Esophagus muscularis mucosa (tissue), 4 donors: ENCODE data around the gene MRPL54. TPM values are rescaled to one million over a fixed set of nuclear protein-coding genes. Genes with fewer than 3 reads are reported as not detected.
A peak's percentile ranks its signal among the peaks of the same experiment; 100 is the strongest.
"Not testable (repeated sequence)": the region's sequence is repeated elsewhere in the genome, so short reads cannot be mapped to it uniquely, and the experiment has no call there.

Experiments used
- DNase-seq: peaks from one replicate; pipeline ENCODE4 v3.0.0-alpha.2; 2017; ENCODE audit errors: extremely low spot score
- H3K27ac ChIP-seq, 4 donors: fragments of 200-600 bp; sonication (generic); replicated peaks in 1 of 4; 1 replicate in 3 of 4; 2 replicates in 1 of 4; pipeline ENCODE4 v1.5.1; 2016 to 2019; ENCODE audit warnings: mild to moderate bottlenecking in 1 of 4
- H3K27me3 ChIP-seq, 4 donors: fragments of 200-600 bp; sonication (generic); one replicate each; pipeline versions ENCODE4 v1.5.1 to v1.6.0; 2016 to 2019
- H3K36me3 ChIP-seq, 4 donors: fragments of 200-600 bp; sonication (generic); one replicate each; pipeline ENCODE4 v1.5.1; 2016 to 2019
- H3K4me1 ChIP-seq, 4 donors: fragments of 200-600 bp; sonication (generic); one replicate each; pipeline ENCODE4 v1.5.1; 2016 to 2019
- H3K4me3 ChIP-seq, 4 donors: fragments of 200-600 bp; sonication (generic); 1 replicate in 2 of 4; 2 replicates in 2 of 4; pipeline ENCODE4 v1.5.1; 2016 to 2019; ENCODE audit warnings: mild to moderate bottlenecking in 4 of 4, moderate library complexity in 1 of 4
- H3K9me3 ChIP-seq, 4 donors: fragments of 200-600 bp; sonication (generic); 1 replicate in 3 of 4; 2 replicates in 1 of 4; pipeline ENCODE4 v1.5.1; 2016 to 2019
- CTCF ChIP-seq, 3 experiments: fragments of 200-600 bp in 2 of 3; fragments of 450-650 bp in 1 of 3; sonication (generic) in 2 of 3; IDR thresholded peaks; one replicate each; pipeline ENCODE4 v1.5.1; 2017 to 2019; ENCODE audit warnings: antibody characterized with exemption in 3 of 3, mild to moderate bottlenecking in 2 of 3, moderate library complexity in 1 of 3
- EP300 ChIP-seq: sonication (generic); formaldehyde crosslinking; IDR thresholded peaks from one replicate; pipeline ENCODE4 v1.6.1; 2017; ENCODE audit warnings: antibody characterized with exemption
- POLR2A ChIP-seq: fragments of 450-650 bp; IDR thresholded peaks from one replicate; pipeline ENCODE4 v1.6.1; 2017; ENCODE audit warnings: antibody characterized with exemption, moderate library complexity, mild to moderate bottlenecking, low read depth
- POLR2AphosphoS5 ChIP-seq, 2 donors: sonication (generic); formaldehyde crosslinking; IDR thresholded peaks; one replicate each; pipeline ENCODE4 v1.6.1; 2017; ENCODE audit warnings: antibody characterized with exemption in 2 of 2
- WGBS: methylation state at CpG from one replicate; pipeline ENCODE4 v1.1.5; 2018; 5-methylcytosine and 5-hydroxymethylcytosine counted together
- intact Hi-C: fragments of 100-400 bp; cut with DNase I; formaldehyde crosslinking; loops from one replicate; pipeline ENCODE4 v1.15.1; 2023
- total RNA-seq, 4 donors: library from RNA; depleted of rRNA; stranded (reverse); fragments of >200 nt; gene quantifications; one replicate each; pipeline versions ENCODE4 v1.1.0 to v1.2.1, GENCODE V29; 2016

MRPL54 gene
- total RNA-seq, 4 donors from 2014 or later = 45.2 to 84.3 (median 77.4) TPM

- peaks cover 9 to 49% (median 40%) of the 10 kb centered on the region in 4 donors for H3K36me3 ChIP-seq
- intact Hi-C loops = loop anchor here (10.0 kb wide), 1 partner anchor 214 kb away; the partner anchor contains the start of gene DAPK3
- 31% methylated on average over 7 of the region's 7 CpGs for WGBS
These were observed 1.6 kb upstream of the MRPL54 start for GRCh38 chr19:3760871-3761361.

GRCh38 chr19:3761382-3762129 is 926 bp upstream of the MRPL54 start, which contains the start of gene APBA3:
APBA3 (minus strand) TSS chr19:3761692; CDS start chr19:3760264, 1,428 bp downstream.
- WGBS = 11% methylated on average over 12 of the region's 45 CpGs
- H3K27me3 ChIP-seq = no peaks in the 10 kb centered on the region
- peaks cover 16 to 49% (median 46%) of the 10 kb centered on the region in 4 donors for H3K36me3 ChIP-seq
- TF ChIP-seq POLR2AphosphoS5 (IDR thresholded peaks at IDR 0.05) (peak; percentile 93 to 96), EP300 (no peak), CTCF (IDR thresholded peaks at IDR 0.05) (peak; percentile 71 to 84 (median 74)), POLR2A (peak; percentile 64)
- H3K4me1 ChIP-seq = peaks cover 30 to 50% (median 48%) of the 10 kb centered on the region in 4 donors
- H3K4me3 ChIP-seq = peak within 1 kb of the TSS; percentile 72 to 83 (median 77)
- DNase-seq = peak; percentile 97
- H3K27ac ChIP-seq = peak within 1 kb of the TSS; percentile 94 to 99 (median 96)
- intact Hi-C loops = loop anchor here (10.0 kb wide), 1 partner anchor 213 kb away; the partner anchor contains the start of gene DAPK3
- H3K9me3 ChIP-seq = no peaks in the 10 kb centered on the region

More at GRCh38 chr19:3760871-3761361, 1.6 kb upstream of the MRPL54 start:
- no peaks in the 10 kb centered on the region for H3K27me3 ChIP-seq
- peak overlapping the region; percentile 66 to 83 (median 75) for H3K4me3 ChIP-seq
- peaks cover 30 to 50% (median 48%) of the 10 kb centered on the region in 4 donors for H3K4me1 ChIP-seq
- H3K27ac ChIP-seq = peak overlapping the region; percentile 94 to 99 (median 96)
- DNase-seq = no peak
- TF ChIP-seq POLR2AphosphoS5 (IDR thresholded peaks at IDR 0.05) = no peak
- no peak for TF ChIP-seq POLR2A
- no peak for TF ChIP-seq EP300
- no peak for TF ChIP-seq CTCF (IDR thresholded peaks at IDR 0.05)
- no peaks in the 10 kb centered on the region for H3K9me3 ChIP-seq

GRCh38 chr19:3762130-3762473 is 380 bp upstream of the MRPL54 start:
- H3K27ac ChIP-seq = peak overlapping the region; percentile 94 to 99 (median 96)
- TF ChIP-seq CTCF (IDR thresholded peaks at IDR 0.05) (no peak), POLR2A (no peak), POLR2AphosphoS5 (IDR thresholded peaks at IDR 0.05) (no peak), EP300 (no peak)
- H3K27me3 ChIP-seq = no peaks in the 10 kb centered on the region
- intact Hi-C loops = loop anchor here (10.0 kb wide), 1 partner anchor 213 kb away; the partner anchor contains the start of gene DAPK3
- WGBS = 38% methylated on average over 1 of the region's 1 CpG
- peak overlapping the region in 3 of 4 donors; percentile 68 to 78 (median 73) for H3K4me3 ChIP-seq
- peaks cover 30 to 50% (median 48%) of the 10 kb centered on the region in 4 donors for H3K4me1 ChIP-seq
- H3K36me3 ChIP-seq = peaks cover 21 to 52% (median 49%) of the 10 kb centered on the region in 4 donors
- no peak for DNase-seq
- H3K9me3 ChIP-seq = no peaks in the 10 kb centered on the region

DNA sequence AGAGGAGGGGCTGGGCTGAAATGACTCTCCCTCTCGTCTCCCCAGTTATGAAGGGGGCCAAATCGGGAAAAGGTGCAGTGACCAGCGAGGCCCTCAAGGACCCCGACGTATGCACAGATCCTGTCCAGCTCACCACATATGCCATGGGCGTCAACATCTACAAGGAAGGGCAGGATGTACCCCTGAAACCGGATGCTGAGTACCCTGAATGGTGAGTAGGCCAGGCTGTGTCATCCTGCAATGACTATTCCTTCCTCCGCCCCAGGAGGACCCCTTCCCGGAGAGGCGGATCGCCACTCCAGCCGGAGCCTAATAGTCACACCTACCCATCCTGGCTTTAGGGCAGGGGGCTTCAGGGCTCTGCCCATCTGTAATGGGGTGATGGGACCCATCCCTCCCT is 2.6 kb downstream of the MRPL54 start:
- DNase-seq = no peak
- intact Hi-C loops = loop anchor here (10.0 kb wide), 1 partner anchor 210 kb away; the partner anchor contains the start of gene DAPK3
- Histone ChIP-seq H3K4me3 (no peak overlapping the region), H3K9me3 (no peaks in the 10 kb centered on the region), H3K36me3 (peaks cover 32 to 52% (median 46%) of the 10 kb centered on the region in 4 donors), H3K27ac (no peak overlapping the region), H3K27me3 (no peaks in the 10 kb centered on the region), H3K4me1 (peaks cover 20 to 32% (median 29%) of the 10 kb centered on the region in 4 donors)
- WGBS = 93% methylated on average over 10 of the region's 12 CpGs
- TF ChIP-seq POLR2AphosphoS5 (IDR thresholded peaks at IDR 0.05) = no peak
- no peak for TF ChIP-seq EP300
- TF ChIP-seq POLR2A = no peak
- TF ChIP-seq CTCF (IDR thresholded peaks at IDR 0.05) = no peak

GRCh38 chr19:3765757-3766156 is 3.3 kb downstream of the MRPL54 start:
- Histone ChIP-seq H3K36me3 (peaks cover 32 to 52% (median 46%) of the 10 kb centered on the region in 4 donors), H3K4me1 (peaks cover 13 to 26% (median 23%) of the 10 kb centered on the region in 4 donors)
- intact Hi-C loops = loop anchor here (10.0 kb wide), 1 partner anchor 209 kb away; the partner anchor contains the start of gene DAPK3
- H3K4me3 ChIP-seq, DNase-seq, H3K27me3 ChIP-seq, H3K9me3 ChIP-seq, H3K27ac ChIP-seq: not testable (repeated sequence)
- 96% methylated on average over 5 of the region's 5 CpGs for WGBS
